Stimulated activated CD4-positive, alpha-beta T cell treated with anti-CD3 and anti-CD28 coated beads, Interleukin-1b, Interleukin-23, amount 100 ng/mL, for 24 hours (primary cell): ENCODE data around the gene LEKR1.

ENCODE experiments used
- DNase-seq, 4 experiments: peaks; one replicate each; pipeline ENCODE4 v3.0.0-alpha.2; 2020; ENCODE audit warnings: low read depth in 4 of 4, low spot score in 1 of 4

LEKR1 gene

DNA sequence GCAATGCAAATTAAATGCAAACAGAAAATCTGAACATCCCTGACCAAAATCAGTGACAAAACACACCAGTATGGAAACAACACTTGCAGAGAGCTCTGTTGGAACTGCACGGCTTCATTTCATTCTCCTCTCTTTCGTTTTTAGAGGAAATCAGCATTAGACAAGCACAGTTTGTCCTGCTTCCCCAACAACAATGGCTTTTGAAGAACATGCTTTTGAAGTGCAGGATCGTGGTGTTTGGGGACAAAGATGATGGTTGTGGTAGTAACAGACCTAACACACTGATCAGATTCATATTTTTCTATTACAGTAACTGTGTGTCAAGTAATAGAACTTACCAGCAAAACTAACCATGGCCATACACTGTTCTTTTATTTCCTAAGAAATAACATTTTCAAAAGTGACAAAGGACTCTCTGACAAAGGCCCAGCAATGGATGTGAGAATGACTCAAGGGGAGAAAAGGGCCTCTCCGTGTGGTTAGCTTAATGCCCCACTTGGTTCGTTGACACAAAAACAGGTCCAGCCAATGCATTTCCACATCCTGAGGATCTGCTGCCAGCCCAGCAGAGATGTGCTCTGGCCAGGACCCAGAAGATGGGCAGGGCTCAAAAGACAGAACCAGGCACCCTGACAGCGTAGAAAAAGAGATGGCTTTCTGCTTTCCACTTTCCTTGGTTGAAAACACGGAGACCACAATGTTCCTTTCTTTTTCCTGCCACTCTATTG, 249.7 kb downstream of the LEKR1 start:
- DNase-seq, result no peak

DNA sequence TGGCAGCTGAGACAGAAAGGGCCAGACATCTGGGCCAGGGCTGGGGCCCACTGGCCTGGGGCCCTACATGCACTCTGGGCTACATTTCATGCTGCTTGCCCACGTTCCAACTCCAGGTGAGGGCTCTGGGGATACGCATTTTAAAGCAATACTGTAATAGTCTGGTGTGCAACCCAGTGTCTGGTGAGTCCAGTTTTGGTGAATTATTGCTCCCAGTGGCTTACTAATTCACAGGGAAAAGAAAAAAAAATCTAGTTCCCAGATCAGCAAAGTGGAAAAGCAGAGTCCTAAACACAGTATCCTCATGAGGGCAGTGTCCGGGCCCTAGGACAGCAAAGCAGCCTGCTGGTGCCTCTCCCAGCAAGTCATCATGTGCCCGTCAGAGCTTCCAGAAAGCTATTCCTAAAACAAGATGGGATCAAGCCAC, 251.4 kb downstream of the LEKR1 start:
- no peak for DNase-seq

DNA sequence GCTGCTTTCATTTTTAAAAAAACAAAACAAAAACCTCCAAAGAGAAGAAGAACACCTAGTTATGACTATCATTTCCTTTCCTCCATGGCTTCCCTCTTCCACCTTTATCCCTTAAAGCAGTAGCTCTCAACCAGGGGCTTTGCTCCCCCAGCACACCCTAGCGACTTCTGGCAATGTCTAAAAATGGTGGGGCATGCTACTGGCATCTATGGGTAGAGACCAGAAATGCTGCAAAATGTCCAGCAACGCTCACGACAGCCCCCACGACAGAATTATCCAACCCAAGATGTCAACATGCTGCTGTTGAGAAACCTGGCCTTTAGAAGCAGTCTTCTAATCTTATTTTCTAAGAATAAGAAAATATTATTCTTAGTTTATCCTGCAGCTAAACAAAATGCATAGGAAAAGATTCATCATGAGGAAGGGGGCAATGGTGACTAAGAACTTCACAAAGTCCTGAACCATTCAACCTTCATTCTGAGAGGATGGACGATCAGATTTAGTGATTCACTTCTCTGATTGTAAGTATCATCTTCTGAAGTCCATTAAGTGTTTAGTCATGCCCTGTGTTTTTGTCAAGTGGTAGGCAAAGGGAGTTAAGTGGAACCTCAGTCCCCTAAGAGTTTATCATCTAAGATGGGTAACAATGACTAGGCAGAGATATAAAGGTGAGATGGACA, 252.1 kb downstream of the LEKR1 start:
- DNase-seq, result no peak

DNA sequence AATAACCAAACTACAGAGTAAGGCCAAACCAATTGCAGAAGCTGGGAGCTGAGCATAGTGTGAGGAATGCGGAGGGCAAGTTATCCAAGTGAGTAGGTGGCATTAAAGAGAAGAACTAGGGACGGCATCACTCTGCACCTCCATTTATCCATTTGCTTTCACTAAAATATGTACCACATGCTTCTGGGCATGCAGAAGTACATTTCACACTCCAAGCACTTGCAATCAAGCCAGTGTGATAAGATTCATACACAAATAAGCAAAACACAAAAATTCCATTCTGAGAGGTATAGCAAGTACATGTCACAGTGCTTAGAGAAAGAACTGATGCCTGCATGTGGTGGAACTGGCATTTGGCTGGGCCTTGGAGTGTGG, 252.6 kb downstream of the LEKR1 start:
- no peak for DNase-seq

DNA sequence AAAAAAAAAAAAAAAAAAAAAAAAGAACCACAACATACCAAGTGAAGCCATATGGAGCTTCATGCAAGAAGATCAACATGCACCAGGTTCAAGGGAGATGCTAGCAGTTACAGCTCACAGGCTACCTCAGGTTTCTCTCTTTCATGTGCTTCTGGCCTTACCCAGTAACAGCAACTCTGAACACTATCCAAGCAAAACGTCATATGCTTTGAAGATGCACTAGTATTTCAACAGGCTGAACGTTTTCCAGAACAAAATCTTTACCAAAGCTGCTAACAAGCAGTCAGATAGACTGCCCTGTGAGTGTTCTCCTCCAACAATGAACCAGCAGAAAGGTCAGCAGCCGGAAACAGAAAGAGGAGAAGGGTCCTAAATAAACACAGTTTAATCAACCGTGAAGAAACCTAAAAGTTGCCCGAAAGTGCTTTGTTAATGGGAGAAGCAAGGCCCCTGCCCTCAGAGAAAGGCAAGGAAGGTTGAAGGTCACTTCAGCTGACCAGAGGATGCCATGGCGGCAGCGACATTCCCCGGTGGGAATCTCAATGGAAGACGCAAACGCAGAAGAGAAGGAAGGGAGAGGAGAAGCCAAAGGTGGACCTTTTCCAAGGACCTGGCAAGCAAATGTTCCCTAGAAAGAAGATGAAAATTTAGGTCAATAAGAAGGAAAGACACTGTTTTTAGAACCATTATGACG, 253.7 kb downstream of the LEKR1 start:
- DNase-seq, result no peak

DNA sequence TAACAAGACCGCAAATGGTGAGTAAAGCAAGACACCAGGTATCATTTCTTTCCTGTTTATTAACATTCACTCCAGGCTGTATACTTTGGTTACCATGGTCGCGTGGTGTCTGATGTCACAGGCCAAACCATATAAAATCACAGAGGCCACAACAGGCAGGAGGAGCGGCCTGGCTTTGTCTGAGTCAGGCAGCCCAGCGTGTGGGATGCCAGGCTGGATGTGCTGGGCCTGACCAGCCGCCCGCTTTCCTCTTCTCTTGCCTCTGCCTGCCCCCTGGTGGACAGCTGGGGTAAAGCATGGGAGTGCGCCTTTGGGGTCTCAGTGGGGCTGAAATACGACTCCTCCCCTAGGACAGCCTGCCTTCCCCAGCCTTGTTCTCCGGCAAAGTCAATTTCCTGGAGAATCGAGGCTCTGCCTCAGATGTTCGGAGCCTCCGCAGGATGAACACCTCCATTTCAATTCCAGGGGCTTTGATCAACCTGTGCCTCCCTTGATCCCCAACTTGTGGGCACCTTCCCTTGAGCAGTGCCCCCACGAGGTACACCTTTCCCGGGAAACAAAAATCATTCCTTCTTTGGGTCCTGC, 255.6 kb downstream of the LEKR1 start:
- peak; percentile 75 to 85 (median 78) for DNase-seq

DNA sequence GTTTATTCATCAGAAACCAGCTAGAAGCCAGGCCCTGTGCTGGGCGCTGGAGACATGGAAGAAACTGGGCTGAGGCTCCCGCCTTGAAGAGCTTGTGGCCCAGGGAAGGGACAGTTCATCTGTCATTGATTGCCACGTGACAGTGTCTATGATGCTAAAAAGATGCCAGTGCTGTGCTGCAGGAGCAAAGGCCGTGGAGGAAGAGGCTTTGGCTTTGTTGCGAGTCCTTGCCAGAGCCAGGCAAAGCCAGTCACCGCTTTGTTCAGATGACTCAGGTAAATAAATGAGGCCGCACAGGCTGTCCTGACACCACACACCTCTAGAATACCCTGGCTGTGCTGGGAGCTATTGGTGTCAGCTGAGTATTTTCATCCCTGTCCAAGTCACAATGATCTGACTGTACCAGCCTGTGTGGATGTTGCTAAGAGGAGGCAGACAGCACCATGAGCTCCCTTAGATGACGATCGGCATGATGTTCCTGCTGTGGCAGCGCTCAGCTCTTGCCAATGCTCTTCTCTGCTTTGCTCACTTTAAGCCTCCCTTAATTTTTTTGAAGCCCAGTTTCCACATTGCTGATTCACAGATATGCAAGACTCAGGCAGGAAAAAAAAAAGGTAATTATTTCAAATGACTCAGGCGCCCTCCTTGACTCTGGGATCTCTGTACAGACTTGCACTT, 256.3 kb downstream of the LEKR1 start:
- no peak for DNase-seq

DNA sequence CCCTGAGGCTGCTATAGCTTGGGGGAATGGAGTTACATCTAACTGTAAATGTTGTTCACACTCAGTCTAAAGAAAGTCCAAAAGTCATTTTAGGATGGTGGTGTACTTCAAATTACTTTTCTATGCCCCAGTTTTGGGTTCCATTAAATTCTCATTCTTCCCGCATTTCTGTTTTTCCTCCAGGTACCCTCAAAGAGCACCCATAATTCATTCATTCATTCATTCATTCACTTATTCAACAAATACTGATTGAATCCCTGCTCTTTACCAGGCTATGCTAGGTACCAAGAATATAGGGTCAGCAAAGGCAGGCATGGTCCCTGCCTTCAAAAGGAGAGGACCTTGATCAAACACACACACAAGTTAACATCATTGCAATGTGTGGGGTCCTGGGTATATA, 257.7 kb downstream of the LEKR1 start:
- DNase-seq, result no peak

DNA sequence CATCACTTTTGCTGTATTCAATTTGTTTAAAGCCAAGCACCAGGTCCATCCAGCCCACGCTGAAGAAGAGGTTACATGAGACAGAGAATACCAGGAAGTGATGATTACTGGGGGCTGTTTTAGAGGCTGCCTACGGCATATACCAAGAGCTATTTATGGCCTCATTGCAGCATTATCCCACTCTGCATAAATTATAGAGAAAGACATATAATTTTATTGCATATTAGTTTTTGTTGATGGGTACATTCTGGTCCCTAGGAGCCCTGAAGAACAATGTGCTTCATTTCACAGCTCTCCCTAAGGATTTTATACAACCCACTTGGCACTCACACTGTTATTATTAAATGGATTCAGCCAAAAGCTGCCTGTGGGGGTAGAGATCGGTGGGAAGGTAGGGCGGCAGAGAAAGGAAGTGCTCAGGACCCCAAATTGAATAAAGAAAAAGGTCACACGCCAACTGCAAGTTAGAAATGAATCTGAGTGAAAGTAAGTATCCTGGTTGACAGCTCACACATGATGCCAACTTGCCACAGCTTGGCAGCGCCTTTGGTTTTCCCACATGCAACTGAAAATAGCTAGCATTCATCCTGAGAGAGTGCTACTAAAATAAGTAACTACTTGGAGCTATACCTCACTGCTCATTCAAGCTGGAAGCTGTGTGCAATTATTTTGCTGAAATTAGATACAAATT, 260.1 kb downstream of the LEKR1 start:
- no peak for DNase-seq

DNA sequence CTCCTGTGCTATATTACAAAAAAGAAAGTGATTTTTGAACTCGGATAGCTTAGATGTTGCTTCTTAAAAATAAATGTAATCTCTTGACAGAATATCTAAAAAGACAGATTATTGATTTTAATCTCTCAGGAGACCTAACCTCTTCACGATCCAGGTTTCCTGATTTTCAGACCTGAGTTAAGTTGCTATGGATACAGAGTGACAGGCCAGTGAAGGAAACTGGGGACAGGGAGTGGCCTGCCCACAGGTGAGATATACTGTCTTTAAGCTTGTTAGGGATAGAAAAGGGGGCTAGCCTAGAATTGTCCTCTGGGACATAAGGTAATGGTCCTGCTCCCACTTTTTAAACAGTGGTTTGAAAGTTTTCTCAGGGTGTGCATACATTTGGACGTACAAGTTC, 260.6 kb downstream of the LEKR1 start:
- no peak for DNase-seq

DNA sequence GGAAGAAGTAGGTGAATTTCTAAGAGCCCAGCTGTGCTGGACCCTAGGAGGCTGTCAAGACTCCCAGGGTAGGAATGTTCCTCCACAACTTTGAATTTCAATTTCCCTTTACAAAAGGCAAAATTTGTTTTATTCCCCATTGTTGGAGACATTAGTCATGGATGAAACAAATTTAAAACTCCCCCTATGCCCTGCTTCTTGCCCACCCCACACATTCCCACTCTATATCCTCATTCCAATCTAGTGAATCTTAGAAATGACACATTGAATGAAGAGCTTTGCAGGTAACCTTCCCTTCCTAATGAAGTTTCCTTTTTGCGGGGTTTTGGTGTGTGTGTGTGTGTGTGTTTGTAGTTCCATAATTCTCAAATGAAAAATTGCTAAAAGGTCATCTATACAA, 261.2 kb downstream of the LEKR1 start:
- no peak for DNase-seq

DNA sequence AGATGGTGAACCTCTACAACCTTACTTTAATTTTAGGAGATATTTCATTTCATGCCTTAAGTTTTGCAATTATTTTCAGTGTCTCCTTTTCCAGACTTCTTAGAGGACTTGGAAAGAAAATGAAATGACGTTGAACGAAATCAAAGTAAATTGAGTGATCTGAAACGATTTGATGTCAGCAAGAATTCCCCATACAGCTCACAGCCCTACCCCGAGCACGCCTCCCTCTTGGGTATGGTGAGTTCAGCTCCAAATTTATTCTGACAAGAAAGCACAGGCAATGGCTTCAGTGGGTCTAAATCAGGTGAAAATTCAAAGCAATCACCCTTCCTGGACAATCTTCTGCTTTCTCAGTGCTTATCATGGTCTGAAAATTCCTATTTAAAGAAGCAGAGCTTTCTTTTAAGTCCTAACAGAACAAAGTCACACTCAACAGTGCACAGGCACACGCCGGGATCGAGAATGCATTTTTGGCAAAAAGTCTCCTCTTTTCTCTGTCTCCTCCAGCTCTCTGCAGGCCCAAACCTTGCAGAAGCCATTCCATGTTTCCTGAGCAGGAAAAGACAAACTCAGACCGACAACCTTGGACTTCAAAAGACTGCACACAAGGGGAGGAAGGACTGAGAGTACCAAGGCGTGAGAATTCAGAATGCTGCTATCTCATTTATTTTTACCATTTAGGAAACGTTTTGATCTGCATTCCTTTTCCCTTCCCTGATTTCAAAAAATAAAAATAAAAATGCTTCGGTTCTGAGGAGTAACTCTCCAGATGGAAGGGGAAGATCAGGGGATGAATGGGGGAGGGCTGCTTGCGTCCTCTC, 261.8 kb downstream of the LEKR1 start:
- DNase-seq, result no peak

DNA sequence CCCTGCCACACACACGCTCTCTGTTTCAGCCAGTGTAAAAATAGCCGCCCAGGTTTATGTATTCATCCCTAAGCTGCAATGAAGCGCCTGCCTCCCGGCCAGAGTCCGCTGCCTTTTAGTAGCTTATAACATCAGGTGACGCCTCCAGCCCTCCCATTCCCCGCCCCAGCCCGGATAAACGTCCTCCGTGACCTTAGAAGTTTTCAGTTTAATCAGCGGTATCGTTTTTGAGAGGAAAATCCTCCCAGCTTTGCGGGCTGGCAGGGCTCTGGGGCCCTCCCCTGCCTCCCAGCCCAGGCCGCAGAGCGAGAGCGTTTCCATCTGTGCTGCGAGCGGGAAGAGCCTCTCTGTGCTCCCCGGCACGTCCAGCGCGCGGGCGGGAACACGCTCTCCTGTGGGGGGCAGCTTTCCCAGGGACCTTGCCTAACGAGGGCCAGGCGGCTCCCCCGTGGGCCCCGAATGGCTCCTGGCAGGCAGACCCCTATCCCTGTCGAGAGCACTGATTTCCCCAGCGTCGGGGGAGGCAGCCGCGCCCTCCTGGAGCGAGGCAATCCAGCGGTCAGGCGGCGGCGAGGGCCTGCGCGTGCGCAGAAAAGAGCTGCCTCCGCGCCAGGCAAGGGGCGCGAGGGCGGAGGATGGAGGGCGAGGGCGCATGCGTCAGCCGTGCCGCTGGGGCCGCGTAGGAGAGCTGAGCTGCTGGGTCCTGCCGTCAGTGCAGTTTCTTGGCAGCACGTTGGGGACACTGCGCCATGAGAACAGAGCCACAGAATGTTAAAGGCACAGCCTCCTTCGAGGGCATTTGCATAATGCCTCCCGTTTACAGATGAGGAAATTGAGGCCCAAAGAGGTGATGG, 262.7 kb downstream of the LEKR1 start:
- peak; percentile 77 to 92 (median 86) for DNase-seq

DNA sequence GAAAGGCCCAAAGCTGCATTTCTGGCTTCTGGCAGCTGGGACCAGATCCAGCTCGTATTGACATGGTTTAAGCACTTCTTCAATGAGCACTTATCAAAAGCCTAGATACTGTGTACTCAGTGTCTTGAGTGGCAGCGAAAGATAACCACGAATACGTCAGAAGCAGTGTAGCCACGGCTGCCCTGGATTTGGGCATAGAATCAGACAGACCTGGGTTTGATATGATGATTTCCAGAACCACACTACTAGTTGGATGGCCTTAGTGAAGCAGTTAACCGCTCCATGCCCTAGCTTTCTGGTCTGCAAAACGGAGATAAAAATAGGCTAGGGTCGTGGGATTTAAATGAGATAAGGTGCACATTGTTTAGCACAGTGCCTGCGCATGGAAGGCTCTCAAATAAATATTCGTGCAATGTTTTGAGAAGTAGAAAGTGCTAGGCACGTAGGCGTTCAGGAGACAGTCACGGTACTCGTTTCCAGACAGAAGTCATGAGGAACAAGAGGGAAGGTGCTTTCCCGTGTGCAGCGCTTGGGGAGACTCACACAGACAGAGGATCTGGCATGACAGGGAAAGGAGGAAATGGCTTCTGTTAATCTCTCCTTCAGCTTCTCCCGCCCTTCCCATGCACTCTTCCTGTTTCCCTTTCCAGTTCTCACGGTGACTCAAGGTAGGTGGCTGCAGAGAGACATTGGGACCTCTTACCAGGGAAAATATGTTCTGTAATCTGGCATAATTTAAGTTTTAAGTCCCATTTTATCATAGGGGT, 263.5 kb downstream of the LEKR1 start:
- peak in 1 of 4 experiments; percentile 9 for DNase-seq

DNA sequence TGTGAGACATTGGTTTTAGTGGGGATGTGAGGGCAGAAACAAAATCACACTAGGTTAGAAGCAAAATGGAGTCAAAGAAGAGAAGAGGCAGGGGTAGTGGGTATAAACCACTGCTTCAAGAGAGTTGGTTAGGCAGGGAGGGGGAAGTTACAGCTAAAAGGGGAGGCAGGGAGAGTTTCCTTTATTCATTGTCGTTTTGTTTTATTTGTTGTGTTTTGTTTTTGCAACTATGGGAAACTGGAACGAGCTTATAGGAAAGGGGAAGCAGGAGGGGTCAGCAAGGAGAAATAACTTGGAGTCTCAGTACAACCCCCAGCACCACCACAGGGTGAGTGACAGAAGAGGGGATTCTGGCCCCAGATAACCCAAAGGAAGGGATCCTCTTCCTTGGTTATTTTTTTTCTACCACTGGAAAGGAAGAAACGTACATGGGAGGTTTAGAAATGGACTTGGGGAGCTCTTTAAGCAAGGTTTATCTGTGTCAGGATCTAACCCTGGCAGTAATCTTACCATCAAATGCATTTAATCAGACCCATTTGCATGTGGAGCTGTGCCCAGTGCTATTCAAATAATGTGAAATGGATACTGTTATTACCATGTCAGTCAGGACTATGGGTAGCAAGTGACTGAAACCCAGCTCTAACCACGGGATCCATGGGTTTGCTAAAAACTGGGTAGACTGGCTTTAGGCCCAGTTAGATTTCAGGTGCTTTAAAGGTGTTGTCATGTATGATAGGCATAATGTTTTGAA, 265.1 kb downstream of the LEKR1 start:
- no peak for DNase-seq

DNA sequence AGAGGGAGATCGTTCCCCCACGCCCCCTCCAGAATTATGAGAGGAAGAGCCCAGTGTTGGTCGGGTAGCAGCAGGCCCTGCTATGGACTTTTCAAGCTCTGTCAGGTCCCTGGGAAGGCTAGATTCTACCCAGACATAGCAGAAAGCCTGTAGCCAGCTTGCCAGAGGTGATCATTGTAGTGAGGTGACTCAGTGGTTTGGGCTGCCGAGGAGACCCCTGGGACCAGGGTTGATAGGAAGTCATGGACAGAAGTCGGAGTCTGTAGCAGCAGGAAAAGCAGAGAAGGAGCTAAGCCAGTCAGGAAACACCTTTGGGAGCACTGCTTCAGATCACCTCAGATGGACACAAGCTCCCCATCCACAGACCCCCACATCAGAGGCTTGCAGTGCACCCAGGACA, 266.1 kb downstream of the LEKR1 start:
- no peak for DNase-seq

DNA sequence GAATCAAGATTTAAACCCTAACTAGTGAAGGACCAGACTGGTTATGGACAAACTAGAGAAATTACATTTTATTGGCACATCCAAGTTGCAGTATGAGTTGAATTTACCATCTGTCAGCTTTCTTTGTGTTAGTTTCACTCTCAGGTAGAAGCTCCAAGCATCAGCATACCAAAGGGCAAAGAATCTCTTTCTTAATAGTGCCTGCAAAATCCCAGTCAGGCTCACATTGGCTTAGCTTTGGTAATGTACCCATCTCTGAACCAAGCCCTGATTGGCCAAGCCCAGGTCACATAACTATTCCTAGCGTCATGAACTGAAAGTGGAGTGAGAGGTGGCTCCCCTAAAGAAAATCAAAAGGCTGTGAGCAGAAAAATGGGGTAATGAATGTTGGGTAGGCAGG, 266.9 kb downstream of the LEKR1 start:
- no peak for DNase-seq

DNA sequence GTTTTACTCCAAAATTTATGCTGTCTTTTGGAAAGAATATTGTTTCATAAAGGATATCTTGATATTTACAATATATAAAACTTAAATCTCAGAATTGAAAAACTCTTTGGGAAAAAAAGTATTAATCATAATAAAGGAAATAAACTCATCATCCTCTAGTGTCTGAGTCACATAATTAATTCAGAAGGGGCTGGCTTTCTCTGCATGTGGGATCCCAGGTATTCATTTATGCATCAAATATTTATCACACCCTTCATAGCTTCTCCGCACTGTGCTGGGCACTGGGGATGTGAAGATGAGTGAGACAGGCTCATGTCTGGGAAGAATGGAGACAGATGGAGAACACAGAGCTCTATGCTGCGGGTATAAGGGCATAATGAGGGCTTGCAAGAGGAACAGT, 268.1 kb downstream of the LEKR1 start:
- no peak for DNase-seq
